Raji (cell line): Measurements from ENCODE around the gene CLEC20A.

Source experiments
- POLR2A ChIP-seq: IDR thresholded peaks from 2 replicates; pipeline ENCODE4 v1.6.1; 2011; ENCODE audit warnings: low read depth, low read length, control low read depth; ENCODE audit not compliant: insufficient read depth

Gene CLEC20A

DNA sequence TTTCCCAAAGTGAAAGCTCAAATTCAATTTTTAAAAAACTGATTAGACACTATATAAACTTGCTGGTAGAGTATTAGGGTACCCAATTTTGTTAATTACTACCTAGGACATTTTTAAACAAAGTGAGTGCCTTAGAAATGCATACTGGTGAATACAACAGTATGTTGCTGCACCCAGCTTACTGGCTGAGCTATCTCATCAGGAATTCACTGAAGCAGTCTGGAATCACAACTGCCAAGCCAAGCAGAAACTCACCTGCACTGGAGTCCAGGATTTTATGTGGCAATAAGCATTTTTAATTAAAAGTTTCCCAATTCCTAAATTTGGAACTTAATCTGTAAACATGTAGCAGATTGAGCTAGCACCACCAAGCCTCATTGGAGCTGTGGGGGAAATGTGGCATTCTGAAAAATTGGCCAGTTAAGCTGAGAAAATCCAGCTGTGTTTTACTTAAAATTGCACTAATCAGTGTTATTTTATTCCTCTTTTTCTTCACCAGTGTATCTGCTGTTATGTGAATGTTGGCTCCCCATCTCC lies 61.8 kb downstream of the CLEC20A start:
- TF ChIP-seq POLR2A, result no peak

- no peak for TF ChIP-seq POLR2A
Measured at GRCh38 chr1:178434360-178434759, 62.4 kb downstream of the CLEC20A start.
